A549 (cell line): ENCODE measurements around the gene PTCH2. TPM values are rescaled to one million over a fixed set of nuclear protein-coding genes. Genes with fewer than 3 reads are reported as not detected.

ENCODE experiments used
- ATAC-seq, 2 experiments: fragments of 200-7000 bp in 1 of 2; fragments of >200 bp in 1 of 2; cut with Nextera tagmentation in 1 of 2; cut with Tn5 transposase in 1 of 2; 3 replicates each; pipeline versions ENCODE4 v1.8.0 to v1.9.1; 2018 to 2020; ENCODE audit warnings: mild to moderate bottlenecking in 1 of 2, moderate library complexity in 1 of 2
- CTCF ChIA-PET: fragments of 300-600 bp; sonication (Branson Sonifier 250); formaldehyde crosslinking; extraction: SDS; loops from one replicate; lab custom pipeline; 2021; ENCODE audit warnings: antibody characterized with exemption, inconsistent platforms; lab: Yijun Ruan, JAX
- POLR2A ChIA-PET: fragments of 350-600 bp; formaldehyde crosslinking; extraction: SDS; loops from one replicate; lab custom pipeline; 2021; ENCODE audit warnings: antibody characterized with exemption, inconsistent platforms; lab: Yijun Ruan, JAX
- DNase-seq, 2 experiments: peaks; one replicate each; pipeline versions ENCODE4 v3.0.0 to v3.0.0-alpha.2; 2011 to 2016; ENCODE audit warnings: low read depth in 1 of 2, low spot score in 1 of 2
- FAIRE-seq: peaks from 2 replicates; lab custom pipeline; 2011; peaks lifted over from hg19 to GRCh38; lab: Jason Lieb, UNC
- H3K27ac ChIP-seq, 2 experiments: fragments of >200 bp; sonication (Bioruptor Twin); formaldehyde crosslinking; 3 replicates each; pipeline ENCODE4 v1.5.1; 2016 to 2017
- H3K4me1 ChIP-seq: fragments of >200 bp; sonication (Bioruptor Twin); formaldehyde crosslinking; 3 replicates; pipeline ENCODE4 v1.6.1; 2016
- H3K4me2 ChIP-seq: fragments of >200 bp; sonication (Bioruptor Twin); formaldehyde crosslinking; 3 replicates; pipeline ENCODE4 v1.6.1; 2016
- H3K4me3 ChIP-seq: fragments of >200 bp; sonication (Bioruptor Twin); formaldehyde crosslinking; 3 replicates; pipeline ENCODE4 v1.5.1; 2016
- H3K9me3 ChIP-seq: fragments of >200 bp; sonication (Bioruptor Twin); formaldehyde crosslinking; 3 replicates; pipeline ENCODE4 v1.6.1; 2016
- CHD2 ChIP-seq: fragments of 150-350 bp; IDR thresholded peaks from 2 replicates; pipeline ENCODE4 v1.6.1; 2014; ENCODE audit warnings: low read length; ENCODE audit not compliant: partially characterized antibody
- EHMT2 ChIP-seq: fragments of 200-600 bp; sonication (generic); IDR thresholded peaks from 2 replicates; pipeline ENCODE4 v1.6.1; 2016; ENCODE audit warnings: antibody characterized with exemption, low read depth, mild to moderate bottlenecking, moderate library complexity
- EP300 ChIP-seq, 2 experiments: fragments of >200 bp; sonication (Bioruptor Twin); formaldehyde crosslinking; IDR thresholded peaks; 2 replicates in 1 of 2; 3 replicates in 1 of 2; pipeline ENCODE4 v1.6.1; 2016 to 2017
- FOSL2 ChIP-seq, 2 experiments: fragments of 450-650 bp in 1 of 2; fragments of >200 bp in 1 of 2; sonication (Bioruptor Twin) in 1 of 2; formaldehyde crosslinking; IDR thresholded peaks; 2 replicates each; pipeline versions ENCODE4 v1.5.0 to v1.6.1; 2016 to 2020; ENCODE audit warnings: mild to moderate bottlenecking in 1 of 2, moderate library complexity in 1 of 2
- HEYL ChIP-seq: fragments of 250-450 bp; sonication (Bioruptor Pico); IDR thresholded peaks from 2 replicates; pipeline ENCODE4 v1.8.0; 2021; ENCODE audit warnings: mild to moderate bottlenecking, moderate library complexity
- KDM5A ChIP-seq: fragments of 200-600 bp; sonication (generic); IDR thresholded peaks from 2 replicates; pipeline ENCODE4 v1.6.1; 2016; ENCODE audit warnings: antibody characterized with exemption, mild to moderate bottlenecking
- MAFK ChIP-seq: fragments of 450-650 bp; IDR thresholded peaks from 2 replicates; pipeline ENCODE4 v1.6.1; 2014; ENCODE audit not compliant: partially characterized antibody
- NPAS2 ChIP-seq: fragments of 250-450 bp; sonication (Bioruptor Pico); IDR thresholded peaks from 2 replicates; pipeline ENCODE4 v1.8.0; 2022; ENCODE audit warnings: mild to moderate bottlenecking, moderate library complexity, borderline replicate concordance
- NR3C1 ChIP-seq: fragments of >200 bp; sonication (Bioruptor Twin); formaldehyde crosslinking; IDR thresholded peaks from 3 replicates; pipeline ENCODE4 v1.6.1; 2017
- RAD21 ChIP-seq, 2 experiments: fragments of >200 bp in 1 of 2; sonication (Bioruptor Twin) in 1 of 2; formaldehyde crosslinking in 1 of 2; IDR thresholded peaks in 1 of 2; conservative IDR thresholded peaks in 1 of 2; 2 replicates in 1 of 2; 3 replicates in 1 of 2; pipeline ENCODE4 v1.6.1; 2012 to 2018; ENCODE audit warnings: inconsistent platforms in 1 of 2
- RCOR1 ChIP-seq: fragments of 150-350 bp; IDR thresholded peaks from 2 replicates; pipeline ENCODE4 v1.6.1; 2014; ENCODE audit warnings: antibody characterized with exemption, low read length, low read depth
- ZC3H11A ChIP-seq: fragments of 450-650 bp; IDR thresholded peaks from 2 replicates; pipeline ENCODE4 v1.6.1; 2014; ENCODE audit warnings: antibody characterized with exemption, mild to moderate bottlenecking
- ZFP36 ChIP-seq: fragments of 450-650 bp; IDR thresholded peaks from 2 replicates; pipeline ENCODE4 v1.6.1; 2014; ENCODE audit warnings: borderline replicate concordance; ENCODE audit not compliant: partially characterized antibody
- WGBS: methylation state at CpG from one replicate; pipeline ENCODE4 v1.1.6; 2017; ENCODE audit errors: missing lambda C conversion rate; 5-methylcytosine and 5-hydroxymethylcytosine counted together
- polyA plus RNA-seq, 4 experiments: library from polyadenylated mRNA; depleted of rRNA in 3 of 4; stranded (reverse); fragments of >200 nt; fragmentation: RNase III in 1 of 4; extraction: RNeasy Plus Mini Kit Qiagen cat#74134 plus additional on column Dnase treatment in 1 of 4; gene quantifications; 2 replicates in 3 of 4; 3 replicates in 1 of 4; pipeline ENCODE4 v1.2.3, GENCODE V29; 2011 to 2017
- TF ChIP-seq, protein P1 (sequence below): IDR thresholded peaks from 2 replicates; pipeline ENCODE4 v1.6.1; 2012
- TF ChIP-seq, protein P2 (sequence below): IDR thresholded peaks from 2 replicates; pipeline ENCODE4 v1.6.1; 2012
- TF ChIP-seq, protein P3 (sequence below): fragments of 250-450 bp; sonication (Bioruptor Pico); IDR thresholded peaks from 2 replicates; pipeline ENCODE4 v1.5.0; 2021; ENCODE audit warnings: mild to moderate bottlenecking, moderate library complexity, borderline replicate concordance
- TF ChIP-seq, protein P4 (sequence below): fragments of >200 bp; sonication (Bioruptor Twin); formaldehyde crosslinking; IDR thresholded peaks from 3 replicates; pipeline ENCODE4 v1.5.1; 2016

Gene PTCH2
- polyA plus RNA-seq, 2 of the 4 experiments (the other 2 are of a cell fraction), result 0.14 to 0.32 TPM

DNA sequence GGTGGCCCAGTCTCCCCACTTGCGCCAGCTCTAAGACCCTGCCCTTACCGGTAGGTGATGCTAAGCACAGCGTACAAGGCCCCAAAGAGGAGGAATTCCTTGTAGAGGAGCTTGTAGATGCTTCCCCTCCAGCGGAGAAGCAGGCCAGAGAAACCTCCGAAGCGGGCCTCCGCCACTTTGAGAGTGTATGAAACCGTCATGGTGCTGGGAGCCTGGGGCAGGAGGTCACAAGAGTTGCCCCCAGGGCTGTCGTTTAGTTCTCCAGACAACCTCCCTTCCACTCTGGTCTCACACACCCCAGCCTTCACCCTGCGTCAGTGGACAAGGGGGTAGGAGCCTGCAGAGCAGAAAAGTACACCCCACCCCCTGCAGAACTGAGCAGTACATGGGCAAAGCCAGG, 55.5 kb downstream of the PTCH2 start:
- H3K4me2 ChIP-seq, result no peak overlapping the region
- DNase-seq, result no peak
- 98% methylated on average over 8 of the region's 10 CpGs for WGBS
- H3K4me3 ChIP-seq, result no peak overlapping the region
- ATAC-seq, result no peak
- H3K9me3 ChIP-seq, result no peaks in the 10 kb centered on the region
- H3K27ac ChIP-seq, result no peak overlapping the region
- TF ChIP-seq CHD2, result no peak
- TF ChIP-seq, protein P1, sequence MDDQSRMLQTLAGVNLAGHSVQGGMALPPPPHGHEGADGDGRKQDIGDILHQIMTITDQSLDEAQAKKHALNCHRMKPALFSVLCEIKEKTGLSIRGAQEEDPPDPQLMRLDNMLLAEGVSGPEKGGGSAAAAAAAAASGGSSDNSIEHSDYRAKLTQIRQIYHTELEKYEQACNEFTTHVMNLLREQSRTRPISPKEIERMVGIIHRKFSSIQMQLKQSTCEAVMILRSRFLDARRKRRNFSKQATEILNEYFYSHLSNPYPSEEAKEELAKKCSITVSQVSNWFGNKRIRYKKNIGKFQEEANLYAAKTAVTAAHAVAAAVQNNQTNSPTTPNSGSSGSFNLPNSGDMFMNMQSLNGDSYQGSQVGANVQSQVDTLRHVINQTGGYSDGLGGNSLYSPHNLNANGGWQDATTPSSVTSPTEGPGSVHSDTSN, result no peak
- TF ChIP-seq KDM5A, result no peak
- no peak for TF ChIP-seq NPAS2 (CRISPR knock-in tag)
- TF ChIP-seq HEYL (CRISPR knock-in tag), result no peak
- no peak for TF ChIP-seq EHMT2
- TF ChIP-seq, protein P2, sequence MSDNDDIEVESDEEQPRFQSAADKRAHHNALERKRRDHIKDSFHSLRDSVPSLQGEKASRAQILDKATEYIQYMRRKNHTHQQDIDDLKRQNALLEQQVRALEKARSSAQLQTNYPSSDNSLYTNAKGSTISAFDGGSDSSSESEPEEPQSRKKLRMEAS, result no peak
- no peak for TF ChIP-seq ZFP36
- TF ChIP-seq EP300 (IDR thresholded peaks at IDR 0.05), result no peak
- TF ChIP-seq MAFK, result no peak
- TF ChIP-seq FOSL2 (IDR thresholded peaks at IDR 0.05), result no peak
- no peak for TF ChIP-seq FOSL2 (CRISPR knock-in tag; IDR thresholded peaks at IDR 0.05)
- TF ChIP-seq RAD21 (conservative IDR thresholded peaks at IDR 0.05 in 1 of 2, IDR thresholded peaks at IDR 0.05 in 1 of 2), result no peak
- H3K4me1 ChIP-seq, result peaks cover 6% of the 10 kb centered on the region
- ChIA-PET CTCF (interaction anchor here (0.7 to 7.1 kb wide), 10 partner anchors 9 to 516 kb away, joined by 3 to 44 read pairs (median 8); partner anchors contain the start of genes PLK3, RNU5D-1 and RPS8), POLR2A (interaction anchor here (0.5 to 1.4 kb wide), 3 partner anchors 12 to 75 kb away, joined by 6 to 8 read pairs (median 7); partner anchors contain the start of genes PLK3 and RPS8)
- no peak for FAIRE-seq

DNA sequence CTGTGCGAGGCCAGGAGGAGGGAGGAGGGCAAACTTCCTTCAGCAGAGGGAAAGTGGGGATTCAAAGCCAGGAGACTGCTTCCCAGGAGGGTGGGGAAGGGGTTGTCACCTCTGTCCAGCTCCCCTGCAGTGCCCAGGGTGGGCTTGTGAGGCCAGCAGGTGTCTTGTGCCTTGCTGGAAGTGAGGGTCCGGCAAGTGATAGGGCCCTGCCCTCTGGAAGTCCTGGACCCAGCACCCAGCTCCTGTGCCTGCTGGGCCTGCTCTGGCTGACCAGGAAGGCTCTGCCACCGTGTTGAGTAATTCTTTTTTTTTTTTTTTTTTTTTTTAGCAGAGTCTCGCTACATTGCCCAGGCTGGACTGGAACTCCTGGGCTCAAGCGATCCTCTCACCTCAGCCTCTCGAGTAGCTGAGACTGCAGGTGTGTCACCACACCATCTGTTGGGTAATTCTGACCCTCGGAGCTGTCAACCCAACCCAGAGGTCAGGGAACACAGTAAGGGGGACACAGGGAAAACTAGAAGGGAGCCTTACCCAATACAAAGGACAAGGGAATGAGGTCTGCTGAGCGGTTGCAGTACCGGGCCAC, 56.1 kb downstream of the PTCH2 start:
- 85% methylated on average over 7 of the region's 9 CpGs for WGBS
- ChIA-PET CTCF (interaction anchor here (0.7 to 7.1 kb wide), 16 partner anchors 9 to 712 kb away, joined by 3 to 44 read pairs (median 5); partner anchors contain the start of genes KIF2C, PLK3, RNU5D-1 and RPS8), POLR2A (interaction anchor here (0.6 to 1.6 kb wide), 3 partner anchors 11 to 753 kb away, joined by 3 to 11 read pairs (median 7); partner anchors contain the start of genes PLK3 and RPS8)
- TF ChIP-seq NR3C1 (no peak), ZC3H11A (no peak), RCOR1 (no peak)
- TF ChIP-seq, protein P3, sequence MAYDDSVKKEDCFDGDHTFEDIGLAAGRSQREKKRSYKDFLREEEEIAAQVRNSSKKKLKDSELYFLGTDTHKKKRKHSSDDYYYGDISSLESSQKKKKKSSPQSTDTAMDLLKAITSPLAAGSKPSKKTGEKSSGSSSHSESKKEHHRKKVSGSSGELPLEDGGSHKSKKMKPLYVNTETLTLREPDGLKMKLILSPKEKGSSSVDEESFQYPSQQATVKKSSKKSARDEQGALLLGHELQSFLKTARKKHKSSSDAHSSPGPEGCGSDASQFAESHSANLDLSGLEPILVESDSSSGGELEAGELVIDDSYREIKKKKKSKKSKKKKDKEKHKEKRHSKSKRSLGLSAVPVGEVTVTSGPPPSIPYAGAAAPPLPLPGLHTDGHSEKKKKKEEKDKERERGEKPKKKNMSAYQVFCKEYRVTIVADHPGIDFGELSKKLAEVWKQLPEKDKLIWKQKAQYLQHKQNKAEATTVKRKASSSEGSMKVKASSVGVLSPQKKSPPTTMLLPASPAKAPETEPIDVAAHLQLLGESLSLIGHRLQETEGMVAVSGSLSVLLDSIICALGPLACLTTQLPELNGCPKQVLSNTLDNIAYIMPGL, result no peak
- TF ChIP-seq, protein P1, result no peak
- TF ChIP-seq, protein P4, sequence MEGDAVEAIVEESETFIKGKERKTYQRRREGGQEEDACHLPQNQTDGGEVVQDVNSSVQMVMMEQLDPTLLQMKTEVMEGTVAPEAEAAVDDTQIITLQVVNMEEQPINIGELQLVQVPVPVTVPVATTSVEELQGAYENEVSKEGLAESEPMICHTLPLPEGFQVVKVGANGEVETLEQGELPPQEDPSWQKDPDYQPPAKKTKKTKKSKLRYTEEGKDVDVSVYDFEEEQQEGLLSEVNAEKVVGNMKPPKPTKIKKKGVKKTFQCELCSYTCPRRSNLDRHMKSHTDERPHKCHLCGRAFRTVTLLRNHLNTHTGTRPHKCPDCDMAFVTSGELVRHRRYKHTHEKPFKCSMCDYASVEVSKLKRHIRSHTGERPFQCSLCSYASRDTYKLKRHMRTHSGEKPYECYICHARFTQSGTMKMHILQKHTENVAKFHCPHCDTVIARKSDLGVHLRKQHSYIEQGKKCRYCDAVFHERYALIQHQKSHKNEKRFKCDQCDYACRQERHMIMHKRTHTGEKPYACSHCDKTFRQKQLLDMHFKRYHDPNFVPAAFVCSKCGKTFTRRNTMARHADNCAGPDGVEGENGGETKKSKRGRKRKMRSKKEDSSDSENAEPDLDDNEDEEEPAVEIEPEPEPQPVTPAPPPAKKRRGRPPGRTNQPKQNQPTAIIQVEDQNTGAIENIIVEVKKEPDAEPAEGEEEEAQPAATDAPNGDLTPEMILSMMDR, result no peak
- no peak for FAIRE-seq
- H3K4me2 ChIP-seq, result peak overlapping the region; percentile 97
- ATAC-seq, result no peak
- H3K27ac ChIP-seq, result peak overlapping the region; percentile 89 to 93
- H3K4me3 ChIP-seq, result peak overlapping the region; percentile 49; the same call in 2 of the 3 replicates
- no peak for DNase-seq
- H3K4me1 ChIP-seq, result peaks cover 6% of the 10 kb centered on the region
- no peaks in the 10 kb centered on the region for H3K9me3 ChIP-seq
